ENCODE data around the gene DGKQ.

DGKQ gene

GRCh38 chr4:1017706-1018105 is 44.3 kb upstream of the DGKQ start:
- FAIRE-seq (no peak), DNase-seq (ENCODE audit: insufficient read length, low spot score) (no peak)
- TF ChIP-seq SPI1 (IDR thresholded peaks at IDR 0.05; ENCODE audit: low read depth, low read length) = no peak
- no peak for TF ChIP-seq POLR2AphosphoS5 (IDR thresholded peaks at IDR 0.05; ENCODE audit: low read depth, low read length)
- TF ChIP-seq PAX5 (IDR thresholded peaks at IDR 0.05; ENCODE audit: insufficient read depth, low read length, severe bottlenecking) = no peak
- TF ChIP-seq TAF1 (IDR thresholded peaks at IDR 0.05; ENCODE audit: low read depth, low read length) = no peak
- TF ChIP-seq POLR2A (IDR thresholded peaks at IDR 0.05; ENCODE audit: low read depth, low read length) = no peak
- no peak for TF ChIP-seq POU2F2 (IDR thresholded peaks at IDR 0.05; ENCODE audit: low read depth, low read length)

GRCh38 chr4:1017211-1017610 is 43.8 kb upstream of the DGKQ start:
- DNase-seq (ENCODE audit: insufficient read length, low spot score) (no peak), FAIRE-seq (no peak)
- no peak for TF ChIP-seq POLR2A (IDR thresholded peaks at IDR 0.05; ENCODE audit: low read depth, low read length)
- TF ChIP-seq TAF1 (IDR thresholded peaks at IDR 0.05; ENCODE audit: low read depth, low read length) = no peak
- TF ChIP-seq POLR2AphosphoS5 (IDR thresholded peaks at IDR 0.05; ENCODE audit: low read depth, low read length) = no peak
- no peak for TF ChIP-seq SPI1 (IDR thresholded peaks at IDR 0.05; ENCODE audit: low read depth, low read length)
- no peak for TF ChIP-seq POU2F2 (IDR thresholded peaks at IDR 0.05; ENCODE audit: low read depth, low read length)
- TF ChIP-seq PAX5 (IDR thresholded peaks at IDR 0.05; ENCODE audit: insufficient read depth, low read length, severe bottlenecking) = no peak

- TF ChIP-seq POLR2AphosphoS5 (IDR thresholded peaks at IDR 0.05; ENCODE audit: low read depth, low read length) (no peak), TAF1 (IDR thresholded peaks at IDR 0.05; ENCODE audit: low read depth, low read length) (no peak), PAX5 (IDR thresholded peaks at IDR 0.05; ENCODE audit: insufficient read depth, low read length, severe bottlenecking) (no peak), SPI1 (IDR thresholded peaks at IDR 0.05; ENCODE audit: low read depth, low read length) (no peak), POLR2A (IDR thresholded peaks at IDR 0.05; ENCODE audit: low read depth, low read length) (no peak), POU2F2 (IDR thresholded peaks at IDR 0.05; ENCODE audit: low read depth, low read length) (no peak)
- no peak for DNase-seq (ENCODE audit: insufficient read length, low spot score)
- FAIRE-seq = no peak
Observed at GRCh38 chr4:1015746-1016145, 42.4 kb upstream of the DGKQ start.

- DNase-seq (ENCODE audit: insufficient read length, low spot score) = no peak
Observed at GRCh38 chr4:1015179-1015578, 41.8 kb upstream of the DGKQ start.

GRCh38 chr4:1014291-1015167 is 41.2 kb upstream of the DGKQ start:
- DNase-seq (ENCODE audit: insufficient read length, low spot score) (no peak), FAIRE-seq (no peak)
- TF ChIP-seq POLR2A (IDR thresholded peaks at IDR 0.05; ENCODE audit: low read depth, low read length) (no peak), SPI1 (IDR thresholded peaks at IDR 0.05; ENCODE audit: low read depth, low read length) (no peak), PAX5 (IDR thresholded peaks at IDR 0.05; ENCODE audit: insufficient read depth, low read length, severe bottlenecking) (no peak), POU2F2 (IDR thresholded peaks at IDR 0.05; ENCODE audit: low read depth, low read length) (no peak), TAF1 (IDR thresholded peaks at IDR 0.05; ENCODE audit: low read depth, low read length) (no peak), POLR2AphosphoS5 (IDR thresholded peaks at IDR 0.05; ENCODE audit: low read depth, low read length) (no peak)

More at GRCh38 chr4:1015179-1015578, 41.8 kb upstream of the DGKQ start:
- TF ChIP-seq POU2F2 (IDR thresholded peaks at IDR 0.05; ENCODE audit: low read depth, low read length) (no peak), PAX5 (IDR thresholded peaks at IDR 0.05; ENCODE audit: insufficient read depth, low read length, severe bottlenecking) (no peak), POLR2A (IDR thresholded peaks at IDR 0.05; ENCODE audit: low read depth, low read length) (no peak), TAF1 (IDR thresholded peaks at IDR 0.05; ENCODE audit: low read depth, low read length) (no peak), POLR2AphosphoS5 (IDR thresholded peaks at IDR 0.05; ENCODE audit: low read depth, low read length) (no peak), SPI1 (IDR thresholded peaks at IDR 0.05; ENCODE audit: low read depth, low read length) (no peak)
- FAIRE-seq = no peak

GRCh38 chr4:1013225-1014073 is 40.1 kb upstream of the DGKQ start:
- DNase-seq (ENCODE audit: insufficient read length, low spot score) (no peak), FAIRE-seq (no peak)
- no peak for TF ChIP-seq TAF1 (IDR thresholded peaks at IDR 0.05; ENCODE audit: low read depth, low read length)
- TF ChIP-seq POLR2A (IDR thresholded peaks at IDR 0.05; ENCODE audit: low read depth, low read length) = no peak
- TF ChIP-seq SPI1 (IDR thresholded peaks at IDR 0.05; ENCODE audit: low read depth, low read length) = no peak
- no peak for TF ChIP-seq POLR2AphosphoS5 (IDR thresholded peaks at IDR 0.05; ENCODE audit: low read depth, low read length)
- TF ChIP-seq PAX5 (IDR thresholded peaks at IDR 0.05; ENCODE audit: insufficient read depth, low read length, severe bottlenecking) = no peak
- no peak for TF ChIP-seq POU2F2 (IDR thresholded peaks at IDR 0.05; ENCODE audit: low read depth, low read length)

- DNase-seq (ENCODE audit: insufficient read length, low spot score) (no peak), FAIRE-seq (no peak)
- no peak for TF ChIP-seq POLR2A (IDR thresholded peaks at IDR 0.05; ENCODE audit: low read depth, low read length)
- TF ChIP-seq POU2F2 (IDR thresholded peaks at IDR 0.05; ENCODE audit: low read depth, low read length) = no peak
- TF ChIP-seq SPI1 (IDR thresholded peaks at IDR 0.05; ENCODE audit: low read depth, low read length) = no peak
- TF ChIP-seq TAF1 (IDR thresholded peaks at IDR 0.05; ENCODE audit: low read depth, low read length) = no peak
- no peak for TF ChIP-seq POLR2AphosphoS5 (IDR thresholded peaks at IDR 0.05; ENCODE audit: low read depth, low read length)
- no peak for TF ChIP-seq PAX5 (IDR thresholded peaks at IDR 0.05; ENCODE audit: insufficient read depth, low read length, severe bottlenecking)
Observed at GRCh38 chr4:1012034-1012739, 38.8 kb upstream of the DGKQ start.

GRCh38 chr4:1011666-1012033 is 38.3 kb upstream of the DGKQ start:
- TF ChIP-seq POLR2A (IDR thresholded peaks at IDR 0.05; ENCODE audit: low read depth, low read length) = no peak
- TF ChIP-seq POU2F2 (IDR thresholded peaks at IDR 0.05; ENCODE audit: low read depth, low read length) = no peak
- no peak for TF ChIP-seq POLR2AphosphoS5 (IDR thresholded peaks at IDR 0.05; ENCODE audit: low read depth, low read length)
- no peak for TF ChIP-seq TAF1 (IDR thresholded peaks at IDR 0.05; ENCODE audit: low read depth, low read length)
- no peak for TF ChIP-seq PAX5 (IDR thresholded peaks at IDR 0.05; ENCODE audit: insufficient read depth, low read length, severe bottlenecking)
- no peak for TF ChIP-seq SPI1 (IDR thresholded peaks at IDR 0.05; ENCODE audit: low read depth, low read length)
- DNase-seq (ENCODE audit: insufficient read length, low spot score) (no peak), FAIRE-seq (no peak)
